NOMO-1 treated with DMSO at 0.1 percent for 48 hours (cell line): Measurements from ENCODE around the gene CDT1.
"Not testable (repeated sequence)": the region's sequence is repeated elsewhere in the genome, so short reads cannot be mapped to it uniquely, and the experiment has no call there.

Experiments
- DNase-seq: peaks from one replicate; lab custom pipeline; 2025; ENCODE audit not compliant: unreplicated experiment; lab: John Stamatoyannopoulos, UW

CDT1 gene

GRCh38 chr16:88815901-88816589, 12.5 kb downstream of the CDT1 start:
- DNase-seq = peak; percentile 28

- DNase-seq = no peak
These were observed 13.3 kb downstream of the CDT1 start for GRCh38 chr16:88816736-88817535.

DNA sequence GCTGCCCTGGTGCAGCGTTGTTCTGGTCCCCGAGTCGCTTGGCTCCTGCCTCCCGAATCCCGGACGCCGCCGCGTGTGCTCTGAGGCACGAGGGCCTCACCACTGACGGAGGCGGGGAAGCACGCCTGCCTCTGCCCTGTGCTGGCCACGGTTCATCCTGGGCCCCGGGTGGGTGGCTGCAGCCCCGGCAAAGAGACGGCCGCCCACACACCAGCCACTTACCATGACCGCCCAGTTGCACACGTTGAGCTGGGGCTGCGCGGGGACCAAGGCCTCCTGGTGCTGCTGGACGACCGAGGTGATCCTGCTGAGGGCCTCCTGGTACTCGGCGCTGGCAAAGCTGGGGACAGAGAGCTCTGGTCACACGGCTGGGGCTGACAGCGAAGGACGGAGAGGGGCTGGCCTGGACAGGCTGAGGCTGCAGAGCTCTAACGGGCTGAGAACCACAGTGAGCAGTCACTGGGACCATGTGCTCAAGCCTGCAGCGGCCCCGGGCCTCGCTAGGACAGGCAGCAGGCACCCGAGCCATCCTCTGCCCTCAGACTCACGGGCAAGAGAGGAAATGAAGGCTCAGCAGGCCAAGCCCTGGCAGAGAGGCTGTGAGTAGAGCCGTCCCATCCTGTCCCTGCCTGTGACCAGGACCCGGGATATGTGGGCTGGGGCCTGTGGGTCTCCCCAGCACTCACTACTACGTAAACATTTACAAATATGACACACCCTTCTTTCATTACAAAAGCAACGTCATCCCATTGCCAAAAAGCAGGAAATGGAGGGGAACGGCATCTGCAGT, 14.4 kb downstream of the CDT1 start:
- no peak for DNase-seq

GRCh38 chr16:88818575-88818874, 14.9 kb downstream of the CDT1 start:
- DNase-seq = no peak

- no peak for DNase-seq
These were observed 15.5 kb downstream of the CDT1 start for GRCh38 chr16:88819126-88819525.

- no peak for DNase-seq
These were observed 16.9 kb downstream of the CDT1 start for GRCh38 chr16:88820385-88821025.

DNA sequence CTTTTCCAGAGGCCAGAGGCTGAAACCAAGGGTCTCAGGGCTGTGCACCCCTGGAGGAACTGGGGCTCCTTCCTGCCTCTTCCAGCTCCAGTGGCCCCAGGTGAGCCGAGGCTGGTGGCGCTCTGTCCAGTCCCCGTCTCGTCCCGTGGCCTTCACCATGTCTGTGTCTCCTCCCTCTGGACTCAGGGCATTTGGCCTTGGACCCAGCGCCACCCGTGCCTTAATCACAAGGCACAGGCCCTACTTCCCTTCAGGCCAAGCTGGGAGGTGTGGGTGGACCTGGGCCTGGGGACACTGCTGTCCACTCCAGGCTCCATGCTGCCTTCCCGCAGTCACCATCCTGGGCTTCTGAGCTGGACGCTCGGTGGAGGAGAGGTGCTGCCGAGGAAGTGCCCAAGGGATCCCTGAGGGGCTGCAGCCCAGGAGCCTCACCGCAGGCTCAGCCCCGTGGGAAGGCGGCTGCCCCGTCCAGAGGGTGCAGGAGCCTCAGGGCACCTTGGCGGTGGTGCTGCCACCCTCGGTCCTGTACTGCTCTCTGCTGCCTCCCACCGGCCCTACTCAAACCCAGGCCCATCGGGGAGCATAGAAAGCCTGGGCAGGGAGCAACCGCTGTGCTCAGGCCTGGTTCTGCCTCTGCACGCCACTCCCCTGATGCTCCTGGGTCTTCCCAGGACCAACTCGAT, 17.7 kb downstream of the CDT1 start:
- no peak for DNase-seq

DNA sequence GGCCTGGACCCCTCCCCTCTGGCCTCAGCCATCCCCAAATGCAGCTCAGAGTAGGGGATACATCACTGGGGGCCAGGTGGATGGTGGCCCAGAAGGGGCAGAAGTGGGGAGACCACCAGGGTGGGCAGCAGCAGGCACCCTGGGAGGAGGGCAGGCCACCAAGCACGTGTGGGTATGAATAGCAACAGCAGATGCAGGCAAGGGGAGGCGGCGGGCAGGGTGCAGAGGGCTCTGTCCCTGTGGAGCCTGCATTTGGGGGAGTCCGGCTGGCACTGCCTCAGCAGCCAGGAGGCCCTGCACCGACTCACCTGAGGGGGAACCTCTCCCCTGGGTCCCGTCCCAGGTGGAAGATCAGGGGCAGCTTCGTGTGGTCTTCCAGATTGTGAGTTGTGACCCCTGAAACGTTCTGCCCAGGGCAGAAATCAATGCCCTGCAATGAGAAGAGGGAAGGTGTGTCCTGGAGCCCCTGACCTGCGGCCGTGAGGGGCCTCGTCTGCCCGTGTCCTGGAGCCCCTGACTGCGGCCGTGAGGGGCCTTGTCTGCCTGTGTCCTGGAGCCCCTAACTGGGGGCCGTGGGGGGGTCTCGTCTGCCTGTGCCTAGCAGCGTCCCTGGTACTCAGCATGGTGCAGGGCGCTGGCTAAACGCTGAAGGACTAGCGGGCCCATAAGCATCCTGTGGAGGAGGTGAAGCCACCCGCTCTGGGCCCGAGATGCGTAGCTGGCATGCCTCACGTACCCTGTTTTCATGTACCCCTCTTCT, 18.9 kb downstream of the CDT1 start:
- DNase-seq = no peak

DNA sequence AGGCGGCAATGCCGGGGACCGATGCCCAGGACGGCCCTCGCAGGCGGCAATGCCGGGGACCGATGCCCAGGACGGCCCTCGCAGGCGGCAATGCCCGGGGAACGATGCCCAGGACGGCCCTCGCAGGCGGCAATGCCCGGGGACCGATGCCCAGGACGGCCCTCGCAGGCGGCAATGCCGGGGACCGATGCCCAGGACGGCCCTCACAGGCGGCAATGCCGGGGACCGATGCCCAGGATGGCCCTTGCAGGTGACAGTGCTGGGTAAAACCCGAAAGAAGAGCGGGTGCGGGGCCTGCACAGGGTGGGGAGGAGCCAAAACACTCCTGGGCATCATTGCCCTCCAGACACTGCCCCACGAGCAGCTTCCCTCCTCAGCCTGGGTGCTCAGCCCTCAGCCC, 20.1 kb downstream of the CDT1 start:
- not testable (repeated sequence) for DNase-seq

DNA sequence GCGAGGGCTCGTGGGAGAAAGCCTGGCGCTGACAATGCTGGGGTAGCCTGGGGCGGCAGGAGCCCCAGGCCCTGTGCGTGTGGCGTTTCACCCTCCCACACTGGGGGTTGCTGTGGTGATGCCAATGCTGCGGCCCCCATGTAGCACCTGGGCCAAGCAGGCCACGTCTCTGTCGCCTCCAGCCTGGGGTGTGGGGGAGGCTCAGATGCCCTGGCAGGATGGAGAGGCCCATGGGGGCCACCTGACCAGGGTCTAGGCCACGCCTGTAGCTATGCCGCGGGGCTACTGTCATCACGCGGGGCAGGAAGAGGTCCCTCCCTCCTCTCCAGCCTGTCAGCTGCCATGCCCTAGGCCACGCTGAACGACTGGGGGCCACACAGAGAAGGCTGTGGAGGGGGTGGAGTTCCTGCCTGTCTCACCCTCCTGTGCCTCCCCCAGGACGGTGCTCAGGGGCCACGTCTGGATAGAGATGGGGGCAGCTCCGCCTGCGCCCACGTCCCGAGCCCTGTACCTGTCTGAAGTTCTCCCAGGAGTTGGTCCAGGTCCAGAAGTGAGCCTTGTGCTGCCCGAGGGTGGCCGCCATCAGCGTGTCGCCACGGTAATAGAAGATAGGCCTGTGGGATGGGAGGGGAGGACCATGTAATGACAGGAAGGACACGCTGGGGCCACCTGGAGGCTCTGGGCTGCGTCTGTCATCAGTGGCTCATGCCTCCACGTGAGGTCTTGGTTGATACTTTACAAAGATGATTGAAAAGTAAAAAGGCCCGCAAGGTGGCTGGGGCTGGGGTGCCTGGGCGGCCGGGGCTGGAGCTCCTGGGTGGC, 20.9 kb downstream of the CDT1 start:
- DNase-seq = no peak

- DNase-seq = no peak
These were observed 21.6 kb downstream of the CDT1 start for GRCh38 chr16:88825146-88825545.

DNA sequence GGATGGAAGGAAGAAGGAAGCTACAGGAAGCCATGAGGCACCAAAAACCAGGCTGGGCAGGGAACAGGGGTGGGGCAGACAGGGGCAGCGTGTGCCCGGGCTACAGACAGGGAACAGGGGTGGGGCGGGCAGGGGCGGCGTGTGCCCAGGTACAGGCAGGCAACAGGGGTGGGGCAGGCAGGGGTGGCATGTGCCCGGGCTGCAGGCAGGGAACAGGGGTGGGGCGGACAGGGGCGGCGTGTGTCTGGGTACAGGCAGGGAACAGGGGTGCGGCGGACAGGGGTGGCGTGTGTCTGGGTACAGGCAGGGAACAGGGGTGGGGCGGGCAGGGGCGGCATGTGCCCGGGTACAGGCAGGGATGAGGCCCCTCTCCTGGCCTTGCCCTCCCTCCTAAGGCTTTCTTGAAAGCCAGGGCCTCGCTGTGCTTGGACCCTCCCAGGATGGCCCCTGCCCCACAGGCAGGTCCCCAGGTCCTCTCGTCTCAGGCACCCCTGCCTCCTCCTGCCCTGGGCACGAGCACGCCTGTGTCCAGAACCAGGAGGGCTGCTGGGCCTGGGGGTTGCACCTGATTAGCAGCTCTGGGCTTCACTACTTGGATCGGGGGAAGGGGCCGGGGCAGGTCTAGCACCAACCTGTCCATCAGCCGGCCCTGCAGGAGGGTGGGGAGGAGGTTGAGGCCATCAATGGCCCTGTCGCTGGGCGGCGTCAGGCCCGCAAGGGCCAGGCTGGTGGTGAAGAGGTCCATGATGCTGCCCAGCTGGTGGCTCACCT, 22.7 kb downstream of the CDT1 start:
- DNase-seq = no peak

GRCh38 chr16:88827727-88828126, 24.1 kb downstream of the CDT1 start:
- no peak for DNase-seq

DNA sequence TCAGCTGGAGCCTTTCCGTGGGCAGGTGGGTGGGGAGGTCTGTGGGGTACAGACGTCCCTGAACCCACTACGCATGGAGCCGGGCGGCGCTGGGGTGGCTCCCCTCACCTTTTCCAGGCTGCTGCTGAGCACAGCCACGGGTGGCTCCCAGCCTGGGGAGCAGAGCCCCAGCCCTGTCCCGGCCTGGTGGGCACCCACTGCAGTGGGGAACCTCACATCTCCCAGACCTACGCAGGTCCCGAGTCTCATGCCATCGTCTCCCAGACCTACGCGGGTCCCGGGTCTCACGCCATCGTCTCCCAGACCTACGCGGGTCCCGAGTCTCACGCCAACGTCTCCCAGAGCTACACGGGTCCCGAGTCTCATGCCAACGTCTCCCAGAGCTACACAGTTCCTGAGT, 25.1 kb downstream of the CDT1 start:
- DNase-seq = no peak

GRCh38 chr16:88830258-88830657, 26.7 kb downstream of the CDT1 start:
- DNase-seq = no peak

DNA sequence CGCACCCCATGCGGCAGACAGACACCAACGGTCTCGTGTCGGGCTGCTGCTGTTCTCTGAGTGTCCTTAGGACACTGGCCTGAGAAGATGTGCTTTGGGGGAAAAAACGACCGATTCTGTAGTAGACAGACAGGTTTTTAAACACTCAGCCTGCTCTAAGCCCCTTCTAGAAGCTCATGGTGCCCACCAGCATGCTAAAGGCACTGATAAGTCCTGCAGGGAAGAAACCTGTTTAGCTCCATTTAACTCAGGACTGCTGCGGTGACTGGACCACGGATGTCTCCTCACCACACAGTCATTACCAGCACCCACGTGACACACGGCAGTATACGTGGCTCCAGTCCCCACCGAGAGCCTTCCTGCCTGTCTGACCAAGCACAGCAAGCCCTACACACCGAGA, 27.2 kb downstream of the CDT1 start:
- no peak for DNase-seq

DNA sequence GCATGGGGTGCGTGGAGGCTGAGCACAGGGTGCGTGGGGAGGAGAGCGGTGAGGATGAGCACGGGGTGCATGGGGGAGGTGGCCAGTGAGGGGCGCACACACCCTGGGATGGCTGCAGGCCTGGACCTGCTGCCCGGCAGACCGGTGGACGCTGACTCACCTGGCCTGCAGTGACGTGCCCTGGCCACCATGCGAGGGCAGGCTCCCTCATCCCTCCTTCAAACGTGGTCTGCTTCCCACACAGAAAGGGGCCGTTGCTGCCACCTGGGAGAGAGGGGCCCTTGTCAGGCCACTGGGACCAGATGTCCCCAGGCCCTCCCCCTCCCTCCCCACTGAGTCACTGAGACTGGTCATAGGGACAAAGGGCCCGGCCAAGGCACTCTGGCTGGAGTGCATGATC, 28.2 kb downstream of the CDT1 start:
- DNase-seq = no peak

- no peak for DNase-seq
These were observed 29.5 kb downstream of the CDT1 start for GRCh38 chr16:88833086-88833485.

- no peak for DNase-seq
These were observed 31.1 kb downstream of the CDT1 start for GRCh38 chr16:88834670-88835069.
